Skeletal muscle tissue (tissue), 4 donors: Measurements from ENCODE around the gene AGPS. TPM values are rescaled to one million over a fixed set of nuclear protein-coding genes. Genes with fewer than 3 reads are reported as not detected.
"Not testable (repeated sequence)": the region's sequence is repeated elsewhere in the genome, so short reads cannot be mapped to it uniquely, and the experiment has no call there.

Experiments used
- H3K27ac ChIP-seq: one replicate; pipeline ENCODE4 v1.7.0; 2013; ENCODE audit warnings: mild to moderate bottlenecking, low read depth, low read length, inconsistent platforms
- H3K27me3 ChIP-seq, 3 donors: one replicate each; pipeline ENCODE4 v1.7.0; 2013; ENCODE audit warnings: low read length in 3 of 3; ENCODE audit not compliant: control insufficient read depth in 3 of 3, insufficient read depth in 3 of 3
- H3K36me3 ChIP-seq, 3 donors: one replicate each; pipeline ENCODE4 v1.7.0; 2013; ENCODE audit warnings: low read length in 3 of 3; ENCODE audit not compliant: control insufficient read depth in 3 of 3, insufficient read depth in 3 of 3
- H3K4me1 ChIP-seq, 3 donors: one replicate each; pipeline ENCODE4 v1.7.0; 2013; ENCODE audit warnings: low read length in 3 of 3, mild to moderate bottlenecking in 3 of 3; ENCODE audit not compliant: control insufficient read depth in 3 of 3, insufficient read depth in 3 of 3
- H3K4me3 ChIP-seq, 3 donors: one replicate each; pipeline ENCODE4 v1.7.0; 2013; ENCODE audit warnings: low read length in 3 of 3
- H3K9ac ChIP-seq, 3 donors: one replicate each; pipeline ENCODE4 v1.7.0; 2013; ENCODE audit warnings: low read length in 3 of 3, mild to moderate bottlenecking in 3 of 3, moderate library complexity in 2 of 3, low read depth in 1 of 3
- H3K9me3 ChIP-seq, 3 donors: one replicate each; pipeline ENCODE4 v1.7.0; 2013; ENCODE audit warnings: low read length in 3 of 3; ENCODE audit not compliant: control insufficient read depth in 3 of 3
- total RNA-seq: library from RNA; depleted of rRNA; stranded (reverse); fragments of >200 nt; gene quantifications from one replicate; pipeline ENCODE4 v1.2.3, GENCODE V29; 2014
- donor health status: Osteomylitis.

The AGPS gene
- total RNA-seq, 1 donor from 2014 or later = 29.7 TPM

DNA sequence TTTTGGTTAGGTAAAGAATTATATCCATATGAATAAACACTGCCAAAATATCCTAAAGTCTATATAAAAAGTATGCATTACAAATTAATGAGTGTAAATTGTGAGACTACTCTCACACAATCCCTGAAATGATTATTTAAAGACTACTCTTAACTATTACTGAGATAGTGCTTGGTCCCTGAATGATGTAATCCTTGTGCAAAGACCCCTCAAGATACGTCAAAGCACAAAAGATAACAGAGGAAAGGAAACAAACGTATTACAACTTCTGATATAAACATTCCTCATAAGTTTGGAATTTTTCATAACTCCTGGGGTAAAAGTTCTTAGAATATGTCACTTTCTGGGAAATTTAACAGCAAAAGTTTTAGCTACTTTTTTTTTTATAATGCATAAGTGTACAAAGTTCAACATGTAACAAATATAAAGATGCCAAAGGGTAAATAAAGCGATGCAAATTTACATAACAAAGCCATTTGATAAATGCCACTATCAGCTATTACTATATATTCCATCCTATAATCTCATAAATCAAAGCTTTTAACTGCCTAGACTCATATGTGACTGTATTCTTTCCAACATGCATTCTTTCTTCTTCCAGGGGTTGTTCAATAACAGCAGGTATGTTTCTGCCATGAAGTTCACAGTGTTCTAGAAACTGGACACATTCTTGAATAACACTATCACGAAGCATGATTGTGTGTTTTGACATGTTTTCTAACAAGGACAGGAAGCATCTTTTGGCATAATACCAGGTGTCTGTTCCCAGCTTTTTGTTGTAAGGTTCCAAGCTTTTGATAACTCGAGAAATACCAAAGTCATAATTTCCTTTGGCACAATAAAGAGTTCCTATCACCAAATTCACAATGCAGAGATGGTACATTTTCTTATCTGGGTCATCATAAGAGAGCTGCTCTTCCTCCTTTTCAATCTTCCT is 158.0 kb downstream of the AGPS start:
- Histone ChIP-seq H3K27ac (no peak overlapping the region), H3K9me3 (no peaks in the 10 kb centered on the region), H3K27me3 (no peaks in the 10 kb centered on the region), H3K36me3 (no peaks in the 10 kb centered on the region), H3K4me3 (no peak overlapping the region), H3K4me1 (peaks cover 5 to 13% (median 8%) of the 10 kb centered on the region in 3 donors), H3K9ac (no peak overlapping the region)

DNA sequence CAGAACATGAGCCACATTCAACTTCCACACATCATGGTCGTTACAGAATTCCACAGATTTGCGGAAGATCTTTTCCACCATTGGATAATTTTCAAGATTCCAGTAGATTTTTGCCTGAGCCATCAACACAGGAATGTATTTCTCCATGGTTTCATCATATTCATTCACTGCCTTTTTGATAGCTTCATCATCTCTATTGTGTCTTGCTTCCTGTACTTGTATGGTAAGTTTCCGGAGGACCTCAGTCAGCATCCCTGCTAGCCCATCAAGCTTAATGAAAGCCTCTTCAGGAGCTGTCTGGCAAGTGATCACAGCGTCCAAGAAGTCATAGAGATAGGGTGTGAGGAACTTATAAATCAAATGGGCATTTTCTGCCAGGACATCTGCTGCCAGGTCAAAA is 158.8 kb downstream of the AGPS start:
- H3K36me3 ChIP-seq, H3K27ac ChIP-seq, H3K4me3 ChIP-seq, H3K9ac ChIP-seq, H3K27me3 ChIP-seq, H3K9me3 ChIP-seq: not testable (repeated sequence)
- H3K4me1 ChIP-seq = peaks cover 5 to 13% (median 8%) of the 10 kb centered on the region in 3 donors

DNA sequence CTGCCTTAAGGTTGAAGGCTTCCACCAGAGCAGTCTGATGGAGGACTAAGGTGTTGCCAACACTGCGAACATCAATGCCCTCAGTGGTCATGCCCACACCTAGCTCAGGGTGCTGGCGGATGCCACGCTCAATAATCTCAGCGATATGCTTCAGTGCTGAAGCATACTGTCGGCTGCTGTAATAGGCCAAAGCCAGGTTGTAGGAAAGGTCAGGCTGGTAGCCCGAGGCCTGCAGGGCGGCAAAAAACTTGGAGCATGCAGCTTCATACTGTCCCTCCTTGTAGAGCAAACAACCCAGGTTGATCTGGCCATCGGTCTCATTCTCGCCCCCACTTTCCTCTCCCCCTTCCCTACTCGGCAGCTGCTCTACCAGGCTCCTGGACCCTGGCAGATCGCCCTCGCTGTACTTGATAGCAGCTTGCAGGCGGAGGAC is 159.4 kb downstream of the AGPS start:
- no peaks in the 10 kb centered on the region for H3K36me3 ChIP-seq
- peak overlapping the region; percentile 87 to 99 (median 98) for H3K4me3 ChIP-seq
- H3K9me3 ChIP-seq = no peaks in the 10 kb centered on the region
- peak overlapping the region; percentile 89 to 97 (median 90) for H3K9ac ChIP-seq
- peaks cover 5 to 13% (median 8%) of the 10 kb centered on the region in 3 donors for H3K4me1 ChIP-seq
- H3K27ac ChIP-seq = peak overlapping the region; percentile 89
- H3K27me3 ChIP-seq = no peaks in the 10 kb centered on the region

DNA sequence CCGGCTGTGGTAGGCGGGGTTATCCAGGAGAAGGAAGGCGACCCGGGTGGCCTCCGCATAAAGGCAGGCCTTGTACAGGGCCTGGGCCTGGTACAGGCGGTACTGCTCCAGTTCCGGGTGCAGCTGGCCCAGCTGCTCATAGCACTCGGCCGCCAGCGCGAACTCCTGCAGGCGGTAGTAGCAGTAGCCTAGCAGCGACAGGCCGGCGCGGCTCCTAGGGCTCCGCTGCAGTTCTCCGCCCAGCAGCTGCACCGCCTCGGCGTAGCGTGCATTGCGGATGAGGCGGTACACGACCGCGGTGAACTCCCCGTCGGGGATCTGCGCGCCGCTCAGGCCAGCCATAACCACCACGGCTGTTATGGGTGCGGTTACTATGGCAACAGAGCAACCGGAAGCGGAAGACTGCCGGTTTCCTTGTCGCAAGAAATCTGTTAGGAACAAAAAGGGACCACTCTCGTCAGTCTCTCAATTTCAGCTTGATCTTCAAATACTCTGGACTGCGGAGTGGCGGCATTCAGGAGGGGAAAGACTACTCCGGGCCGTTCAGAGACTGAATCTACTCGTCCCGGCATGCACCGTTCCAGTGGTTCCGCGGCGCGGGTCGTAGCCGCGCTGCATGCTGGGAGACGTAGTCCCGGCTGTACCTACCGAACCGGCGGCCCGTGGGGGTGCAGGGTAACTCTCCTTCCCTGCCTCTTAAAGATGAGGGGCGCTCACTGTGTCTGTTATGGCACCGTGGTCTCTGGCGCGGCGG is 160.0 kb downstream of the AGPS start:
- Histone ChIP-seq H3K9me3 (no peaks in the 10 kb centered on the region), H3K4me3 (peak overlapping the region; percentile 87 to 99 (median 98)), H3K36me3 (no peaks in the 10 kb centered on the region), H3K27ac (peak overlapping the region; percentile 89), H3K4me1 (peaks cover 5 to 13% (median 8%) of the 10 kb centered on the region in 3 donors), H3K9ac (peak overlapping the region; percentile 89 to 97 (median 90)), H3K27me3 (no peaks in the 10 kb centered on the region)

DNA sequence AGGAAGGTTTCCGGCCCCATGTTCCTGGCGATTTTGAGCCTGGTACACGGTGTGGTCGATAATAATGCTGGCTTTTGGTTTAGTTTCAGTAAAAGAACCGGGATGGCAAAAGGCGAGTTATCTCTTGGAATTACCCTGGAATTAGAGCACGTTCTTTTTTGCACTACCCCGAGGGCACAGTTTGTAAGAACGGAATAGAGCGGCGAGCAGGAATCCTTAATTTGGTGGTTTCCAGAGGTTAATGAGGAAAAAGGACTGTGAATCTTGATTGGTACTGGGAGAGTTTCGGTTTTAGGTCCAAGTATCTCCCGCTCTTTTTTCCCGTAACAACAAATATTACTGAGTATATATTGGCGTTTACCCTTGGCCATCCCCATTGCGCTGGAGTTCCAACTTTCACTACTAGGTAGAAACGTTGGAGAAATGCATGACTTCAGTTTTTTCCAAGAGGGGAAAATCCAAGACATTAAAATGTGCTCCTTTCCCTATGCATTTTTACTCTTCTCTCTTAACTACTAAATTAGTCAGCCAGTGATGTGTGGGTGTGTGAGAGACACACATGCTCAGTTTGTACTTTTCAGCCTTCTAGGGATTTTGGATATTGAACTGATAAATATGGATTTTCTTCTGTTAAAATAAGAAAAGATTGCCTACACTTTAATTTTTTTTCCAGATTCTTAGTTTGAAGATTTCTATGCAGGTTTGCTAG is 160.8 kb downstream of the AGPS start:
- peak overlapping the region; percentile 89 to 97 (median 90) for H3K9ac ChIP-seq
- peaks cover 5 to 13% (median 8%) of the 10 kb centered on the region in 3 donors for H3K4me1 ChIP-seq
- peak overlapping the region; percentile 87 to 99 (median 98) for H3K4me3 ChIP-seq
- H3K36me3 ChIP-seq = no peaks in the 10 kb centered on the region
- H3K27me3 ChIP-seq = no peaks in the 10 kb centered on the region
- H3K9me3 ChIP-seq = no peaks in the 10 kb centered on the region
- H3K27ac ChIP-seq = peak overlapping the region; percentile 89

DNA sequence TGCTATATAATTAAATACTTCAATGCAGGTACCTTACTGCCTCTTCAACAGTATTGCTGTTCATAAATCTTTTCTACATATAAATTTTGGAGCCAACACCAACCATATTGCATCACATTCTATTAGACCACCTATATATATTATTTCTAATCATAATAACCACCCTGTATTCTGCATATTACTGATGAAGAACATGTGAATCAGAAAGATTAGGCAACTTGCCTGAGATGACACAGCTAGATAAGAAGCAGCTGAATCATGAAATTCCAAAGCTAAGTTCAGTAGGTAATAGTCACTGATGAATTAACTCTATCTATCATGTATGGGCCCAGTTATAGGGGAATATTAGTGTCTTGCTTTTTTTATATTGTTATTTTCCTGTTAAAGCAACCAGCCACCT is 161.8 kb downstream of the AGPS start:
- Histone ChIP-seq H3K27me3 (no peaks in the 10 kb centered on the region), H3K9me3 (no peaks in the 10 kb centered on the region), H3K9ac (no peak overlapping the region), H3K36me3 (no peaks in the 10 kb centered on the region), H3K27ac (no peak overlapping the region), H3K4me1 (peaks cover 5 to 13% (median 8%) of the 10 kb centered on the region in 3 donors), H3K4me3 (no peak overlapping the region)

DNA sequence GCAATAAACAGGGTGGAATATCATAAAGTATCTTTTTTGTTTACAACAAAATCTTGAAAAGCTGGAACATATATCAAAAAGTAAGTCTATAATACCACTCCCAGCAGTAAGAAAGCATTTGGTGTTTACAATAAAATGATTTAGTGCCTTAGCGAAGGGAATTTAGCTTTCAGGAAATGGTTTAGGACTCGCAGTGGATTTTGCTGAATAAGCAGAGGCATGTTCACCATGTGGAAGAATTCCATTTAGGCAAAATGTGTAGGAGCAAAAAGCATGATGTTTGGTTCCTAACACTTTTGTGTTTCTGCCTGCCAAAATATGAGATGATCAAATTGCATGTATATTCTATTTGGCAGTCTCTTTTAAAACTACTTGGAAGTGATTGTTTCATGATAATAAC is 163.6 kb downstream of the AGPS start:
- Histone ChIP-seq H3K4me1 (peaks cover 5 to 13% (median 8%) of the 10 kb centered on the region in 3 donors), H3K36me3 (no peaks in the 10 kb centered on the region), H3K9ac (no peak overlapping the region), H3K27ac (no peak overlapping the region), H3K27me3 (no peaks in the 10 kb centered on the region), H3K9me3 (no peaks in the 10 kb centered on the region), H3K4me3 (no peak overlapping the region)

DNA sequence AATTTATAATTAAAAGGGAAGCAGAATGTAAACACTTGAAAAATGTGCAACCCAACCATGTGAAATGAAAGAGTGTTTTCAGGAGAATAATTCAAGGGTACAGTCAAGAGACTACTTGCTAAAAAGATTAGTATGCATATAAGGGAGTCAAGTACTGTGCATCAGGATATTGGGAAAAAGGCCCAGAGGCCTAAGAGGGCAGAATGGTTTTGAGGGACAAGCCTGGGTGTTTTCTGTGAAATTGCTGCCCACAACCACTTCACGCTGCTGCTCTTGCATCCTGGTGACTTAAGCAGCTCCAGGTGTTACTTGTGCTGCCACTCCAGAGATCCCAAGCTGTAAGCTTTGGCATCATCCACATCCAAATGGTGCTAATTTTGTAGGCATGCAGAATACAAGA is 165.2 kb downstream of the AGPS start:
- Histone ChIP-seq H3K4me3 (no peak overlapping the region), H3K27ac (no peak overlapping the region), H3K9me3 (no peaks in the 10 kb centered on the region), H3K36me3 (no peaks in the 10 kb centered on the region), H3K4me1 (peaks cover 0 to 5% (median 3%) of the 10 kb centered on the region in 3 donors), H3K9ac (no peak overlapping the region), H3K27me3 (no peaks in the 10 kb centered on the region)

DNA sequence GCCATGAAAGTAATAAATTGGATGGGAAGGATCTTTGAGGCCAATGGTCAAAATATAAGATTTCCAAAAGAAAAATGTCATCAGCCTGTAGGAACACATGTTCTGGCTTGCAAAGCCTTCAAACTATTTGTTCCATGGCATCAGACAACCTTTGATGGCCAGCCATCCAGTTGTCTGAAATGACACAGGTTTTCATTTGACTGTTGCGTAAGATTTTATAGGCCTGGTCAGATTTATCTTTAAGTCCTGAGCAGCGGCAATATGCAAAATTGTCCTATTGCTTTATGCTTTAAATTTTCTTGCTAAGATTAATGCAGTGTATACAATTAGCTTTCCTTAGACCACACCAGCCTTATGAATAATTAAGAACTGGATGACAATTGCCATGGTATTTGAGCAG is 167.1 kb downstream of the AGPS start:
- H3K27ac ChIP-seq = no peak overlapping the region
- no peaks in the 10 kb centered on the region for H3K36me3 ChIP-seq
- no peak overlapping the region for H3K4me3 ChIP-seq
- no peaks in the 10 kb centered on the region for H3K4me1 ChIP-seq
- no peaks in the 10 kb centered on the region for H3K27me3 ChIP-seq
- H3K9ac ChIP-seq = no peak overlapping the region
- no peaks in the 10 kb centered on the region for H3K9me3 ChIP-seq
